Measurements from ENCODE around the gene MAP3K15.
"Not testable (repeated sequence)": the region's sequence is repeated elsewhere in the genome, so short reads cannot be mapped to it uniquely, and the experiment has no call there.

Gene MAP3K15

GRCh38 chrX:19457662-19458061 lies 57.6 kb downstream of the MAP3K15 start:
- TF ChIP-seq CTCF (IDR thresholded peaks at IDR 0.05) = no peak
- no peak for TF ChIP-seq ZFX (IDR thresholded peaks at IDR 0.05; ENCODE audit: borderline replicate concordance)
- H3K27ac ChIP-seq = no peak overlapping the region

- TF ChIP-seq ZFX (IDR thresholded peaks at IDR 0.05; ENCODE audit: borderline replicate concordance) = no peak
- no peak for TF ChIP-seq CTCF (IDR thresholded peaks at IDR 0.05)
- no peak overlapping the region for H3K27ac ChIP-seq
These were observed 67.2 kb downstream of the MAP3K15 start for GRCh38 chrX:19448077-19448476.

DNA sequence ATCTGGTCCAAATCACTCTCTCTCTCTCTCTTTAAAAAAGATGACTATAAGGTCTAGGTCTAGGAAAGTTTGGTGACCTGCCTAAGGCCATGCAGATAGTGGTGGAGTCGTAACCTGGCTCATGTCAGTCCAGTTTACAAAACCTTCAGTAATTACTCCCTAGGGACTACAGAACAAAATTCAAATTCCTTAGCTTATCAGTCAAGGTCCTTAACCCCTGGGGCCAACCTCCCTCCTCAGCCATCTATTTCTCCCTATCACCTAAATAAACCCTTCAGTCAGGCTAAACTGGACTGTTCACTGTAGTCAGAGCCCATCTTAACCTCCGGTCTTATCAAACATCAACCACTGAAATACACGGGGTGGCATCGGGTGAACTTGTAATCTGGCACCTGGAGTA lies 68.9 kb downstream of the MAP3K15 start:
- H3K27ac ChIP-seq = no peak overlapping the region
- TF ChIP-seq ZFX (IDR thresholded peaks at IDR 0.05; ENCODE audit: borderline replicate concordance) = no peak

DNA sequence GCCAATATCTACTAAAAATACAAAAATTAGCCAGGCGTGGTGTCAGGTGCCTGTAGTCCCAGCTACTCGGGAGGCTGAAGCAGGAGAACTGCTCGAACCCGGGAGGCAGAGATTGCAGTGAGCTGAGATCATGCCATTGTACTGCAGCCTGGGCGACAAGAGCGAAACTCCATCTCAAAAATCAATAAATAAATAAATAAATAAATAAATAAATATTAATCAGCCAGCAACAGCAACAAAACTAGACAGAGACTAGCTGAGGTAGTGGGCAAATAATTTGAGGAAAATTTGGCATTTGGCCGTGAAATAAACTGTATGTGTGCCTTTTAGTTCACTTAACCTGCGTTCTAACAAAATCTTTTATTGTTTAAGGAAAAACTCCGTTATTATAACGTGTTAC lies 69.5 kb downstream of the MAP3K15 start:
- H3K27ac ChIP-seq = not testable (repeated sequence)

- H3K27ac ChIP-seq = no peak overlapping the region
These were observed 71.3 kb downstream of the MAP3K15 start for GRCh38 chrX:19443869-19444526.

GRCh38 chrX:19440713-19441112 lies 74.6 kb downstream of the MAP3K15 start:
- TF ChIP-seq CTCF (IDR thresholded peaks at IDR 0.05) (no peak), ZFX (IDR thresholded peaks at IDR 0.05; ENCODE audit: borderline replicate concordance) (no peak)
- no peak overlapping the region for H3K27ac ChIP-seq

More at GRCh38 chrX:19443869-19444526, 71.3 kb downstream of the MAP3K15 start:
- TF ChIP-seq ZFX (IDR thresholded peaks at IDR 0.05; ENCODE audit: borderline replicate concordance) (no peak), CTCF (IDR thresholded peaks at IDR 0.05) (no peak)

GRCh38 chrX:19422661-19423060 lies 92.6 kb downstream of the MAP3K15 start:
- not testable (repeated sequence) for H3K27ac ChIP-seq

DNA sequence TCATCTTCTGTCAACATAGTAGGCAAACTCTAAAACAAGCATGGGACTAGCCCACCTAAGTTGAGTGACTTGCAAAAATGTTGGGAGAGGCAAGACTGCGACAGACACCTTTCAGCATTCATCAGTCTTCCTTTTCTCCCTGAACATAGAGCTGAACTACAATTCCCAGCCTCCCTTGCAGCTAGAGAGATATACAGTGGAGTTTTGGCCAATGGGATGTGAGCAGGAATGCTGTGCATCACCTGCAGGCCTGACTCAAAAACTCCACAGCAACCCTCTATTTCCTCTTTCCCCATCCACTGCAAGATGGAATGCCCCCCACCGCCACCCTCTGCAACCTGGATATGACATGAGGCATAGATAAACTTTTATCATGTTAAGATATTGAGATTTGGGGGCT lies 105.0 kb downstream of the MAP3K15 start:
- TF ChIP-seq ZFX (IDR thresholded peaks at IDR 0.05; ENCODE audit: borderline replicate concordance) (no peak), CTCF (IDR thresholded peaks at IDR 0.05) (no peak)

GRCh38 chrX:19403696-19404095 lies 111.6 kb downstream of the MAP3K15 start:
- H3K27ac ChIP-seq = no peak overlapping the region
- TF ChIP-seq CTCF (IDR thresholded peaks at IDR 0.05) (no peak), ZFX (IDR thresholded peaks at IDR 0.05; ENCODE audit: borderline replicate concordance) (no peak)

More for the DNA sequence above, 105.0 kb downstream of the MAP3K15 start:
- H3K27ac ChIP-seq = no peak overlapping the region
